Karpas-422 (cell line): Measurements from ENCODE around the gene RELB. TPM values are rescaled to one million over a fixed set of nuclear protein-coding genes. Genes with fewer than 3 reads are reported as not detected.
A peak's percentile ranks its signal among the peaks of the same experiment; 100 is the strongest.
"Not testable (repeated sequence)": the region's sequence is repeated elsewhere in the genome, so short reads cannot be mapped to it uniquely, and the experiment has no call there.

Experiments used
- DNase-seq: peaks from one replicate; pipeline ENCODE4 v3.0.0-alpha.2; 2015
- H2AFZ ChIP-seq: fragments of 200-600 bp; sonication (generic); 2 replicates; pipeline ENCODE4 v1.6.1; 2014; ENCODE audit warnings: antibody characterized with exemption, low read length, mixed read lengths
- H3K27ac ChIP-seq: fragments of 200-600 bp; sonication (generic); 2 replicates; pipeline ENCODE4 v1.5.1; 2014; ENCODE audit warnings: mild to moderate bottlenecking, low read length, moderate library complexity
- H3K27me3 ChIP-seq: fragments of 200-600 bp; sonication (generic); 2 replicates; pipeline ENCODE4 v1.6.1; 2014; ENCODE audit warnings: low read length, mixed read lengths
- H3K36me3 ChIP-seq: fragments of 200-600 bp; sonication (generic); 2 replicates; pipeline ENCODE4 v1.6.1; 2014; ENCODE audit warnings: low read length, mixed read lengths; ENCODE audit not compliant: insufficient read depth
- H3K4me1 ChIP-seq: fragments of 200-600 bp; sonication (generic); 2 replicates; pipeline ENCODE4 v1.6.1; 2014; ENCODE audit warnings: mild to moderate bottlenecking, low read length, mixed read lengths
- H3K4me2 ChIP-seq: fragments of 200-600 bp; sonication (generic); 2 replicates; pipeline ENCODE4 v1.6.1; 2014; ENCODE audit warnings: low read length, low read depth, mild to moderate bottlenecking; ENCODE audit not compliant: poor library complexity, severe bottlenecking
- H3K4me3 ChIP-seq: fragments of 200-600 bp; sonication (generic); 2 replicates; pipeline ENCODE4 v1.5.1; 2014; ENCODE audit warnings: mild to moderate bottlenecking, antibody characterized with exemption, low read length, mixed read lengths
- H3K79me2 ChIP-seq: fragments of 200-600 bp; sonication (generic); 2 replicates; pipeline ENCODE4 v1.6.1; 2014; ENCODE audit warnings: mild to moderate bottlenecking, low read length, mixed read lengths
- H3K9ac ChIP-seq: fragments of 200-600 bp; sonication (generic); 2 replicates; pipeline ENCODE4 v1.6.0; 2014; ENCODE audit warnings: low read length
- H3K9me2 ChIP-seq: fragments of 200-600 bp; sonication (generic), shearing (Covaris generic); replicated peaks from 2 replicates; pipeline ENCODE4 v1.6.0; 2014; ENCODE audit warnings: mild to moderate bottlenecking, low read length, moderate library complexity; ENCODE audit not compliant: insufficient read depth
- H3K9me3 ChIP-seq: fragments of 300-700, 200-600 bp; sonication (generic); 2 replicates; pipeline ENCODE4 v1.6.1; 2014; ENCODE audit warnings: low read length, mixed read lengths
- H4K20me1 ChIP-seq: fragments of 200-600 bp; sonication (generic); 2 replicates; pipeline ENCODE4 v1.6.1; 2014; ENCODE audit warnings: mild to moderate bottlenecking, antibody characterized with exemption, low read length, low read depth; ENCODE audit not compliant: insufficient read depth
- total RNA-seq: library from RNA; depleted of rRNA; stranded (reverse); fragments of >200 nt; shearing (Covaris generic); gene quantifications from 2 replicates; pipeline ENCODE4 v1.2.3, GENCODE V29; 2014; ENCODE audit warnings: low replicate concordance

Gene RELB
- total RNA-seq, 1 experiment from 2014 or later, result 0.63 TPM

DNA sequence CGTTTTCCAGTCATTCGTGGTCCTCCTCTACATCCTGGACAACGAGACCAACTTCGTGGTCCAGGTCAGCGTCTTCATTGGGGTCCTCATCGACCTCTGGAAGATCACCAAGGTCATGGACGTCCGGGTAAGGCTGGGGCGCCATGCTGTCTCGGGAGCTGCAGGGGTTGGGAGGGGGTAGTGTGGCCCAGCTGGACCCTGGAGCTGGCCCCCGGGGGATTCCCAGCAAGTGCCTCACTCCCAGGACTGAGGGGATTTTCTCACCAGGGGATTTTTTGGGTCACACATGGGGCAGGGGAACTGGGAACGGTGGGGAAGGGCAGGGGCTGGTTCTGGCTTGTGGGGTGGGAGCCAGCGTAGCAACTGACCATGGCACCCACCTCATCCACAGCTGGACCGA, 10.8 kb upstream of the RELB start:
- H3K9me3 ChIP-seq, result no peaks in the 10 kb centered on the region
- H3K4me1 ChIP-seq, result no peaks in the 10 kb centered on the region
- H3K9ac ChIP-seq, result no peak overlapping the region
- H3K79me2 ChIP-seq, result no peaks in the 10 kb centered on the region
- H3K36me3 ChIP-seq, result no peaks in the 10 kb centered on the region
- no peaks in the 10 kb centered on the region for H4K20me1 ChIP-seq
- no peak overlapping the region for H3K4me2 ChIP-seq
- no peak overlapping the region for H3K4me3 ChIP-seq
- no peak overlapping the region for H2AFZ ChIP-seq
- H3K27me3 ChIP-seq, result no peaks in the 10 kb centered on the region
- no peaks in the 10 kb centered on the region for H3K9me2 ChIP-seq
- no peak overlapping the region for H3K27ac ChIP-seq
- no peak for DNase-seq

DNA sequence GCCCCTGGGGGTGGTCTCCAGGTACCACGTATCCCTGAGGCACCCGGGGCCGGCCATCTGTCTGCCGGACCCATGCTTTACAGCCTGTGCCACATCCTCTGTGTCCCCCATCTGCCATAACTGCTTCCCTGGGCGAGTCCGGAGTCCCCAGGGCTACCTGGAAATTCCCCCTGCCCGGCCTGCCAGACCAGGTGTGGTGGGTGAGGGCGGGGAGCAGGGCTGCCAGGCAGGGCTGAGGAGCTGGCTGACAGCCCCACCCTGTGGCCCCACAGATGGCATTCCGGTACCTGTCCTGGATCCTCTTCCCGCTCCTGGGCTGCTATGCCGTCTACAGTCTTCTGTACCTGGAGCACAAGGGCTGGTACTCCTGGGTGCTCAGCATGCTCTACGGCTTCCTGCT, 10.3 kb upstream of the RELB start:
- Histone ChIP-seq H3K4me2 (no peak overlapping the region), H2AFZ (no peak overlapping the region), H3K36me3 (no peaks in the 10 kb centered on the region), H4K20me1 (no peaks in the 10 kb centered on the region), H3K4me3 (no peak overlapping the region), H3K9ac (no peak overlapping the region), H3K9me2 (no peaks in the 10 kb centered on the region), H3K4me1 (no peaks in the 10 kb centered on the region), H3K79me2 (no peaks in the 10 kb centered on the region), H3K27ac (no peak overlapping the region), H3K9me3 (no peaks in the 10 kb centered on the region), H3K27me3 (no peaks in the 10 kb centered on the region)
- no peak for DNase-seq

- Histone ChIP-seq H3K9me2 (no peaks in the 10 kb centered on the region), H3K4me3 (no peak overlapping the region), H3K9me3 (no peaks in the 10 kb centered on the region), H3K27ac (no peak overlapping the region), H3K4me2 (no peak overlapping the region), H3K4me1 (no peaks in the 10 kb centered on the region), H3K36me3 (no peaks in the 10 kb centered on the region), H2AFZ (no peak overlapping the region), H4K20me1 (no peaks in the 10 kb centered on the region), H3K27me3 (no peaks in the 10 kb centered on the region), H3K9ac (no peak overlapping the region), H3K79me2 (no peaks in the 10 kb centered on the region)
- DNase-seq, result no peak
Observed at GRCh38 chr19:44992336-44993163, 8.7 kb upstream of the RELB start.

DNA sequence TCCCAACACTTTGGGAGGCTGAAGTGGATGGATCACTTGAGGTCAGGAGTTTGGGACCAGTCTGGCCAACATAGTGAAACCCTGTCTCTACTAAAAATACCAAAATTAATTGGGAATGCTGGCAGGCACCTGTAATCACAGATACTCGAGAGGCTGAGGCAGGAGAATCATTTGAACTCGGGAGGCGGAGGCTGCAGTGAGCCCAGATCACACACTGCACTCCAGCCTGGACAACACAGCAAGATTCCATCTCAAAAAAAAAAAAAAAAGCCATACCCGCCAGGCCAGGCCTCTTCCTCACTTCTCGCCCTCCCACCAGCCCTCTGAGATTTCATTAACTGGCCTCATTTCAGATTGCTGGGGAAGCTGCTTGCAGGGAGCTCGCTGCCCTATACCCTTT, 7.7 kb upstream of the RELB start:
- Histone ChIP-seq H3K36me3 (no peaks in the 10 kb centered on the region), H4K20me1 (no peaks in the 10 kb centered on the region), H3K27ac (no peak overlapping the region), H3K9me2 (no peaks in the 10 kb centered on the region), H3K4me3 (no peak overlapping the region), H3K9me3 (no peaks in the 10 kb centered on the region), H3K4me2 (no peak overlapping the region), H3K27me3 (no peaks in the 10 kb centered on the region), H2AFZ (no peak overlapping the region), H3K4me1 (no peaks in the 10 kb centered on the region), H3K9ac (no peak overlapping the region), H3K79me2 (no peaks in the 10 kb centered on the region)
- DNase-seq, result no peak

DNA sequence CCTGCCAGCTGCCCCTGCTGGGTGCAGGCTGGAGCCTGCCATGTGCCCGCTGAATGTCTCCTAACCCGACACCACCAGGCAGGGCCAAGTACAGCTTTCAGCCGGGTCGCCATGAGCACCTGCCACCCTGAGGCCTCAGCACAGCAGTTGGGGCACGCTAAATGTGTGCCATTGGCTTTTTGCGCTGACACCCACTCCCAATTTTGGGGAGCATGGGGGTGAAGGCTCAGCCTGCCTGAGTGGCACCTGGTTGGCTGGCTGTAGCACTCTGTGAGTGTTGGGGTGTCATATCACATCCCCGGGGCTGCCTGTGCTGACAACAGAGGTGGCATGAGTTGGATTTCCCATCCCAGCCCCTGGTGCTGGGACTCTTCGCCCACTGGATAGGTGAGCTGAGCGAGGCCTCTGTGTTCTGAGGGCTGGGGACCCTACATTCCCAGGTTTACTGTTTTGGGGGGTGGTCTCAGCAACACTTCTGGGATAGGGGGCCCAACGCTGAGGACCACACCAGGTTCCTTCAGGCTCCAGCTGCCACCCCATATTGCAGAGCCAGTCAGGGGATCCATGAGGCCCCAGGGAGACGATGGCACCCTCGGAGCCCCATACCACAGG, 7.2 kb upstream of the RELB start:
- no peak for DNase-seq
- no peak overlapping the region for H3K9ac ChIP-seq

DNA sequence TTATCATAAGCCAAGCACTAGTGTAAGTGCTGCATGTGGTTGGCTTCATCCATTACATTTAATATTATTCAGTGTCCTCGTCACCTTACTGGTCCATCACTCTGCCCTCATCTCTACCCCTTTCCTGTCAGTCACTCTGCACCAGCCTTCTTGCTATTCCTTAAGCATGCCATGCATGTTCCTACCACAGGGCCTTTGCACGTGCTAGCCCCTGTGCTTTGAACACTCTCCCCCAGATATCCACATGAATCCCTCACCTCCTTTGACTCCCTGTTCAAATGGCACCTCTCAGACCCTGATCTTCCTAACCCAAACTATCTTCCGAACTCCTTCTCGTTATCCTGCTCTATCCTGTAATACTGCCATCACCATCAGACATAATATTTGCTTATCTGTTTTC, 3.2 kb upstream of the RELB start:
- no peaks in the 10 kb centered on the region for H3K27me3 ChIP-seq
- H3K9me3 ChIP-seq, result no peaks in the 10 kb centered on the region
- H3K79me2 ChIP-seq, result no peaks in the 10 kb centered on the region
- no peaks in the 10 kb centered on the region for H3K9me2 ChIP-seq
- no peak overlapping the region for H2AFZ ChIP-seq
- no peak overlapping the region for H3K4me3 ChIP-seq
- no peaks in the 10 kb centered on the region for H4K20me1 ChIP-seq
- H3K9ac ChIP-seq, result no peak overlapping the region
- DNase-seq, result no peak
- no peak overlapping the region for H3K4me2 ChIP-seq
- no peaks in the 10 kb centered on the region for H3K36me3 ChIP-seq
- no peak overlapping the region for H3K27ac ChIP-seq
- H3K4me1 ChIP-seq, result peaks cover 13% of the 10 kb centered on the region

More for the DNA sequence above, 7.2 kb upstream of the RELB start:
- no peaks in the 10 kb centered on the region for H3K36me3 ChIP-seq
- H3K79me2 ChIP-seq, result no peaks in the 10 kb centered on the region
- H3K27ac ChIP-seq, result no peak overlapping the region
- H3K9me3 ChIP-seq, result no peaks in the 10 kb centered on the region
- H3K4me2 ChIP-seq, result no peak overlapping the region
- no peaks in the 10 kb centered on the region for H3K9me2 ChIP-seq
- H3K4me3 ChIP-seq, result no peak overlapping the region
- H3K27me3 ChIP-seq, result no peaks in the 10 kb centered on the region
- no peaks in the 10 kb centered on the region for H4K20me1 ChIP-seq
- no peak overlapping the region for H2AFZ ChIP-seq
- no peaks in the 10 kb centered on the region for H3K4me1 ChIP-seq

DNA sequence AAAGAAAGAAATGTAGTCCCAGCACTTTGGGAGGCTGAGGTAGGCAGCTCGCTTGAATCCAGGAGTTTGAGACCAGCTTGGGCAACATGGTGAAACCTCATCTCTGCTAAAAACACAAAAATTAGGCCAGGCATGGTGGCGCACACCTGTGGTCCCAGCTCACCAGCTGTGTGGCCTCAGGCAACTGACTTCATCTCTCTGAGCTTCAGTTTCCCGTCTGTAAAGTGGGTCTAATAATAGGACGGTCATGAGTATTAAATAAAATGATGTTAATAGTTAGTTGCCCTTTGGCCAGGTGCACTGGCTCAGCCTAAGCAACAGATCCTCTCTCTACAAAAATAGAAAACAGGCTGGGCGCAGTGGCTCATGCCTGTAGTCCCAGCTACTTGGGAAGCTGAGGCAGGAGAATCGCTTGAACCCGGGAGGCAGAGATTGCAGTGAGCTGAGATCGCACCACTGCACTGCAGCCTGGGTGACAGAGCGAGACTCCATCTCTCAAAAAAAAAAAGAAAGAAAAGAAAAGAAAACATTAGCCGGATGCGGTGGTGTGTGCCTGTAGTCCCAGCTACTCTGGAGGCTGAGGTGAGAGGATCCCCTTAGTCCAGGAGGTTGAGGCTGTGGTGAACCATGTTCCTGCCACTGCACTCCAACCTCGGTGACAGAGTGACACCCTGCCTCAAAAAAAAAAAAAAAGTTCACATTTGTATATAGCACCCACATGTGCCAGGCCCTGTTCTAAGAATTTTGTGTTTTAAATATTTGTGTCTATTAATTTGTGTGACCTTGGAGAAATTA, 1.9 kb upstream of the RELB start:
- peaks cover 13% of the 10 kb centered on the region for H3K4me1 ChIP-seq

GRCh38 chr19:45000665-45001064, 599 bp upstream of the RELB start:
- DNase-seq, result not testable (repeated sequence)
- H3K4me1 ChIP-seq, result peaks cover 19% of the 10 kb centered on the region

More for the DNA sequence above, 1.9 kb upstream of the RELB start:
- not testable (repeated sequence) for H4K20me1 ChIP-seq, DNase-seq, H3K79me2 ChIP-seq, H3K9me3 ChIP-seq, H2AFZ ChIP-seq, H3K27me3 ChIP-seq, H3K4me2 ChIP-seq, H3K9me2 ChIP-seq, H3K27ac ChIP-seq, H3K4me3 ChIP-seq, H3K36me3 ChIP-seq, H3K9ac ChIP-seq

More at GRCh38 chr19:45000665-45001064, 599 bp upstream of the RELB start:
- not testable (repeated sequence) for H3K79me2 ChIP-seq, H3K9me2 ChIP-seq, H3K9me3 ChIP-seq, H3K36me3 ChIP-seq, H3K27ac ChIP-seq, H4K20me1 ChIP-seq, H3K27me3 ChIP-seq
- Histone ChIP-seq H3K4me3 (peak overlapping the region; percentile 51; the same call in 1 of the 2 replicates), H3K9ac (peak overlapping the region; percentile 58), H2AFZ (peak overlapping the region; percentile 92; the same call in 1 of the 2 replicates), H3K4me2 (peak overlapping the region; percentile 72)
